Amygdala (tissue), 56 donors: ENCODE results near the gene GSPT1.
A peak's percentile ranks its signal among the peaks of the same experiment; 100 is the strongest.
"Not testable (repeated sequence)": the region's sequence is repeated elsewhere in the genome, so short reads cannot be mapped to it uniquely, and the experiment has no call there.

Experiments used
- DNase-seq, 56 donors: peaks; one replicate each; lab custom pipeline; 2025; lab: John Stamatoyannopoulos, UW

The GSPT1 gene

DNA sequence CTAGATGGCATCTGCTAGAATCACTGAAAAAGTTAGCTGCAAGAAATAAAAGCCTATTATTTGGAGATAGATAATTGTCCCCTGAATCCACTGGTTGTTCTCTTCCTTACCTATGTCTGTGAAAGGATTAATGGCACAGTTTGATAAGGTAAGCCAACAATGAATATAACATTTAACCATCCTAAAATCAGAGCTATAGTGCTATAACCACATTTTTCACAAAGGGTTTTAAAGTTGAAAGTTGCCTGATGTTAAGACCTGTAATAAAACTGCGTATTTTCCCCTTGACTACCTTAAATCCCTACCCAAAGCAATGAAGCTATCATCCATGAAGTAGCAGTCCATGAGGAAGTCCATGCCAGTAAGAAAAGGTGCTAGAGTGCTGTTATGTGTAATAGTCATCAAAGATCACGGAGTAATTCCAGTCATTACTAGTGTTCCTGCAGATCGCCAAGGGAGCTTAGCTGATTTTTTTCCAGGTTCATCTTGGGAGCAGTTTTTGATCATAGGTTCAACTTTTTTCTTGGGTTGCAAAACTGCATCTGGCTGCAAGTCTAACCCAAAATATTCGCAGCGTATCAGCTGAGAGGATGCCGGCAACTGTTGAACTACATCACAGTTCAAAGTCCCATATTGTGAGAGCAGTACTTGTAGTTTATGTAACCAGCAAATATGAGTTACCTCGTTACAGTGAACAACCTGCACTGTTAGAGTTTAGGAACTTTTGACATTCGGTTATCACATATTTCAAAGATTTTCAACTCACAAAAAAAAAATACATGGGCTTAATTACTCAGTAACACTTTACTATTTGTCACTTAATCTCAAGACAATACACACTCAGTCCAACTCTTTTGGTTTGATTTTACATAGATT, 46.2 kb downstream of the GSPT1 start:
- DNase-seq: no peak

DNA sequence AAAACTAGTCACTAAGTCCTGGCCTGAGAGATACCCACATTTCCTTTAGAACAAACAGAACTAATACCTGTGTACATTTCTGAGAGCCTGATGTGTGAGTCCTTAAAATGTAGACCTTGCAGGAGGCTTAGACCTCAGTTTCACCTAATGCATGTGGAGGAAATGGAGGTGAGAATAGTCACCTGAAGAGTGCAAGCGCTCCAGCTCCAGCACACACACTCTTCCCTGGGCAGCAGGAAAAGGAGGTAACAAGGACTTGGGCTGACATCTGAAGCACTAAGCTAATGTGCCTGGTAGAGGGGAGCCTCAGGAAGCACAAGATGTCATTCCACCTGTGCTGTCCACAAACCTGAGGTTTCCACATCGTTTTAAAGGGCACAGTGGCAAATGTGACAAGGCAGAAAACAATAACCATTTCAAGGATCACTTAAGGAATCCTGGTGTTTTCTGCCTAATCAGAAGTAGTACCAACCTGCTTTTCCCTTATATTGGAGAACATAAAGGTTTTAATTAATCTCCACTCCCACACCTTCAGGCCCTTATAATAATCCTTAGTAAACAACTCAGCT, 47.3 kb downstream of the GSPT1 start:
- DNase-seq: no peak

DNA sequence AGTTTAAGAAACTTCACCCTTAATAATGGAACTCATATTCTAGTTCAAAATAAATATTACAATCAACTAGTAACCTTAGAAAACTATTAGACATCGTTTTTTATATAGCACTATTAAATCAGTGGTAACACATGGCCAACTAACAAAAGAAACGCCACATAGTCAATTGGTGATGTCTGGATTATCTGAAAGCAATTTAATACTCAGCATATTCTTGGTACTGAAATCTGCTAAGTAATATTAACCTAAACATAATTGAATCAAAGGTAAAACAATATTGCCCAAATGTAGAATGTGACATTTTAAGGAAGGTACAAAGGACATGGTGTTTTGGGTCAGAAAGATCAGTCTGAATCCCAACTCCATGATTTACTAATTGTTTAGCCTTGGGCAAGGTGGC, 53.3 kb downstream of the GSPT1 start:
- no peak for DNase-seq

DNA sequence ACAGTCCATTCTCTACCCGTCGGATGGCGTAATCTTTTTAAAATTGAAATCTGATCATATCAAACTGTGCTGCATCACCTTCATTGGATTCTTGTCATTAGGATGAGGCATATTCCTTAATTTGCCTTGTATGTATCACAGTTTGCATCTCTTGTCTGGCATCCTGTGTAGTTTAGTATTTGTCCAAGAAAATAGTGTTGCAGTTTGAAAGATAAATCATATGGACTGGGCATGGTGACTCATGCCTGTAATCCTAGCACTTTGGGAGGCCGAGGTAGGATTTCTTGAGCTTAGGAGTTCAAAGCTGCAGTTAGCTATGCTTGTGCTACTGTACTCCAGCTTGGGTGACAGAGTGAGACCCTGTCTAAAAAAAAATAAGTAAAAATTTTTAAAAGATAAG, 58.6 kb downstream of the GSPT1 start:
- no peak for DNase-seq

DNA sequence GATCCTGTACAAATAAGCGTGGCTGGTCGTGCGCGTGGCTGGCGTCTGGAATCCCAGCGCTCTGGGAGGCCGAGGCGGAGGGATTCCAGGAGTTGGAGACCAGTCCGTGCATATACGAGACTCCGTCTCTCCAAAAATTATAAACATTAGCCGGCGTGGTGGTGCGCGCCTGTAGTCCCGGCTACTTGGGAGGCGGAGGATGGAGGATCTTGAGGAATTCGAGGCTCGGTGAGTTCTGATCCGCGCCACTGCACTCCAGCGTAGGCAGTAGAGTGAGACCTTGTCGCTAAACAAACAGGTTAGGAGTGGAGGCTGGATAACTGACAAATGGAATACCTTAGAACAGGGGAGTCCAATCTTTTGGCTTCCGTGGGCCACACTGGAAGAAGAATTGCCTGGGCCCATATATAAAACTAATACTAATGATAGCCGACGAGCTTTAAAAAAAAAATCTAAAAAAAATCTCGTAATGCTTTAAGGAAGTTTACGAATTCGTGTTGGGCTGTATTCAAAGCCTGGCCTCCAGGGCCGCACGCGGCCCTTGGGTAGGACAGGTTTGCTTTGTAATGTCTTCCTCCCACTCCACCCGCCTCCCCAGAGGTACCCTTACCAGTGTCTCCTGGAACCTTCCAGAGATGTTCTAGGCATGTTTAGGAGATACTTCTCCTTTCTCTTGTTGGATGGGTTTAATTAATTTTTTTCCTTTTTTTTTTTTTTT, 63.5 kb downstream of the GSPT1 start:
- peak in 4 of 56 donors; percentile 9 to 57 (median 26) for DNase-seq

DNA sequence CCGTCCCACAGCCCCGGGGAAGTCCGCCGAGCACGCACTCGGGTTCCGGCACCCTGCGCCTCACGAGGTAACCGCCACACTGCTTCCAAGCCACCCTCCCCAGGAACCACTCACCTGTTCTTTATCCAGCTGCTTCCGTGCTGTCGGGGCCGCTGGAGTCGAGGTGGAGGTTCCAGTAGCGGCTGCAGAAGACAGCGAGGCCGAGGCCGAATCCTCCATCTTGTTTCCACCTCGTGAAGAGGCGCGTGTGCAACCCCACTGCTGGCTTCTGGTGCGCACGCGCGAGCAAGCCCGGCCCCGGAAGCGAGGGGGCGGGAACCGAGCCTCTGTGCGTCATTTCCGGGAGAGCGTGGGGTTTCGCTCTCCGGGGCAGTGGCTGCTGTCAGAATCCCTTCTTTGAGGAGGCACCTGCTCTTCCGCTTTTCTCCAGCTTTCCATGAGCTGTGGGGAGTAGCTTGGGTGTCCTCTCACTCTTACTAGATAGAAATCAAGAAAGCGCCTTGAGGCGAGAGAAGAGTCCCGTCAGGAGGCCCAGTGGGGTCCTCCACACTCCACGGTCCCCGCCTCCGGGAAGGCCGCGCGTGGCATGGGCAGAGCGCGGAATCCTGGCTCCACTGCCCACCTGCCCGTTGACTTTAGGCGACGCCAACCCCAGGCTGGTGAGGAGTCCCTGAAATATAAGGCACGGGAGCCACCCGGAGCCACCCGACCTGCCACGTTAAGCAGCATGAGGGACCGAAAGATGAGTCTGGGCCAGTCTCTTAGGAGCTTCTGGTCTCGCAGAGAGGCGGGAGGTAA, 64.3 kb downstream of the GSPT1 start, which contains the start of gene RSL1D1:
Gene RSL1D1 (minus strand): TSS at position 249 of the 798 bp plus-strand sequence. CDS start 30 bp downstream, at position 219.
- DNase-seq: peak; percentile 34 to 95 (median 84)

DNA sequence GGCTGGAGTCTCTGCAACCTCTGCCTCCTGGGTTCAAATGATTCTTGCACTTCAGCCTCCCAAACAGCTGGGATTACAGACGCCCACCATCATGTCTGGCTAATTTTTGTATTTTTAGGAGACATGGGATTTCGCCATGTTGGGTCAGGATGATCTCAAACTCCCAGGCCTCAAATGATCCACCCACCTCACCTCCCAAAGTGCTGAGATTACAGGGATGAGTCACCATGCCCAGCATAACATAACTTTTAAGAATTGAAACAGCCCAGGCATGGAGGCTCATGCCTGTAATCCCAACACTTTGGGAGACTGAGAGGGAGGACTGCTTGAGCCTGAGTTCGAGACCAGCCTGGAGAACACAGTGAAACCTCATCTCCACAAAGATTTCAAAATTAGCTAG, 66.9 kb downstream of the GSPT1 start:
- DNase-seq: no peak

DNA sequence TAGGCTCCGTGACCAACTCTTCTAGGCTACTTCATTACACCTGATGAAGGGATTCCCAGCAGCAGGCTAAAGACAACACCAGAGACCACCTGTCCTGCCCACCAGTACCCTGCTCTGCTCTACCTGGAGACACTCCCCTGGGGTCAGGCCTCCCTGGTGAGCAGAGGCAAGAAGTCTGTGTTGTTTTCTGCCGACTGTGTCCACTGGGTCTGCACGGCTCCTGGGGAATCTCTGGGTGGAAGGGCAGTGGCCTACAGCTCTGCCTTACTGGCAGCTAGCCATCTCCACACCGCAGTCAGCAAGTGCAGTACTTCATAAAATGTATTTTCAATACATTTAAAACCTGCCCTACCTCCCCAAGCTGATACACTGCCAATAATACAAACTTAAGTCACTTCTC, 71.3 kb downstream of the GSPT1 start:
- no peak for DNase-seq

DNA sequence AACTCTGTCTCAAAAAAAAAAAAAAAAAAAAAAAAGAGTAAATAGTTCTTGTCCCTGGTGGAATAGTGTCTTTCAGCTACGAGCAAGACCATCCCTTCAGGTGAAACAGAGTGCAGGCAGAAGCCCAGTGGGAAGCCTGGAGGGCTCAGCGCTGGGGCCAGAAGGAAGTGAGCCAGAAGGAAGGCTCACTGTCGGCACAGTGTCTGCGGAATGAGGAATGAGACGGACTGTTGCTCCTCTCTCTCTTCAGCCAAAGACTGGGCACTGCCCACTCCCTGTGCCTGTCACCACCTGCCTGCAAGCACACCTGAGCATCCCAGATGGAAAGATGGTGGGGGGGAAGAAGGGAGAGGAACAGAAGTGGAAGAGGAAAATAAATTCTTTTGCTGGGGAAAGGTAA, 71.9 kb downstream of the GSPT1 start:
- no peak for DNase-seq

DNA sequence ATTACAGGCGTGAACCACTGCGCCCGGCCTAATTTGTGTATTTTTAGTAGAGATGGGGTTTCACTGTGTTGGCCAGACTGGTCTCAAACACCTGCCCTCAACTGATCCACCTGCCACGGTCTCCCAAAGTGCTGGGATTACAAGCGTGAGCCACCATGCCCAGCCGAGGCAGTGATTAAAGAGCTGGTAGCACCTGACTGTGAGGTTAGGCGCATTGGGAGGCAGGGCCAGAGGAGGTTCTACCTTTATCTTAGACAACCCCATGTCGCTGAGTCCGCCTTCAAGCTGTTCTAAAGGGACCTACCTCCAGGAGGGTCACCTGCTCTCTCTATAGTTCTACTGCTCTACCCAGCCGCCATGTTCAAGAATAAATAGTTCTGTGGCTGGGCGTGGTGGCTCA, 72.5 kb downstream of the GSPT1 start:
- DNase-seq: no peak

DNA sequence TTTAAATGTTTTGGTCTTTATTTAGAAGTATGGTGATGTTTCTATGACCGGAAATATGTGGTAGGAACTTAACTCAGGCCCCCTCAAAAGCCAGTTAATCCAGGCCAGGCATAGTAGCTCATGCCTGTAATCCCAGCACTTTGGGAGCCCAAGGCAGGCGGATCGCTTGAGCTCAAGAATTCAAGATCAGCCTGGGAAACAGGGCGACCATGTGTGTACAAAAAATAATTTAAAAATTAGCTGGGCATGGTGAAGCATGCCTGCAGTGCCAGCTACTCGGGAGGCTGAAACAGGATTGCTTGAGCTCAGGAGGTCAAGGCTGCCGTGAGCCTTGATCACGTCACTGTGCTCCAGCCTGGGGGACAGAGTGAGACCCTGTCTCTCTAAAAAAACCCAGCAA, 74.7 kb downstream of the GSPT1 start:
- no peak for DNase-seq

DNA sequence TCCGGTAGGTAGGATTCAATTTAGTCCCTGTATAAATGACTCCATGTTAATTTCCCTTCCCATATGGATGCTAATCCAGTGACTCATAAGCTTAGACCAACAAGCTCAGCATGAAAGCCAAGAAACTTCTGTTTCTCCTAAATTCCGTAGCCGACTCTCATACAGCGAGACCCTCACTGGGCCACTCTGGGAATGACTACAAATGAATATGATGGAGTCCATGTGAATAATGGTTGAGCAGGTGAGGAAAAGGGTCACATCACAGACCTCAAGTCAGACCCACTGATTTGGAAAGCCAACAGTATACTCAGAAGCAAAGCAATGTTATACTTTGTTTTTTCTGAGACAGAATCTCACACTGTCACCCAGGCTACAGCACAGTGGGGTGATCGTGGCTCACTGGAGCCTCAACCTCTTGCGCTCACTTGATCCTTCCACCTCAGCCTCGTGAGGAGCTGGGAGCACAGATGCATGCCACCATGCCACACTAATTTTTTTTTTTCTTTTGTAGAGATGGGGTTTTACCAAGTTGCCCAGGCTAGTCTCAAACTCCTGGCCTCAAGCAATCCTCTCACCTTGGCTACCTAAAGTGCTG, 79.0 kb downstream of the GSPT1 start:
- DNase-seq: no peak

DNA sequence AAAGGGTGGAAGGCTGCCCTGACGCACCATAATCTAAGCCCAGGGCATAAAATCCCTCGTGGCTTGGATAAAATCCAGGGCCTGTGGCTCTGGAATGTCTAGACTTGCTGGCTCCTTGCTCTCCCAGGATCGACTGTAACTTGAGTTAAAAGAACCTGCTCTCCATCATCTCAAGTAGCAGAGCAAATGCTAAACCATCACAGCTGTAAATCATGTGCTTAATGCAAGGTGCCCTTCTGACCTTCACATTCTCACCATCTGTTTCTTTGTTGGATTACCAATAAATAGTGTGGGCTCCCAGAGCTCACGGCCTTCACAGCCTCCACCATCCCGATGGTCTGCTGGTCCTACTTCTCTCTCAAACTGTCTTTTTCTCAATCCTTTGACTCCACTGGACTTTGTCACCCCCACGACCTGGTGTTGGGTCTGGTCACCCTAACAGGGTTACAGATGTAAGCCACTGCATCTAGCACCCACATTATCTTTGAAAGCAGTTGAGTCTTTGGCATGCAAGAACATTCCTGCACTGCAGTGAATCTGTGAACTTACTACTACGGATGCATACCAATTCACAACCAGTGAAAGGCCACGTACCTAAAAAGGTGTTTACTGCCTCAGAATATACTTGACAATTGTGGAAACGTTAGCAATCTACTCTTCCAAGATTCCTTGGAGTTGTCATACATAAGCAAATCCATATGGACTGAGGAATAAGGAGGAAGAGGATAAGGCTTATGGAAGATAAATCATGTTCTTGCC, 79.7 kb downstream of the GSPT1 start:
- DNase-seq: no peak

DNA sequence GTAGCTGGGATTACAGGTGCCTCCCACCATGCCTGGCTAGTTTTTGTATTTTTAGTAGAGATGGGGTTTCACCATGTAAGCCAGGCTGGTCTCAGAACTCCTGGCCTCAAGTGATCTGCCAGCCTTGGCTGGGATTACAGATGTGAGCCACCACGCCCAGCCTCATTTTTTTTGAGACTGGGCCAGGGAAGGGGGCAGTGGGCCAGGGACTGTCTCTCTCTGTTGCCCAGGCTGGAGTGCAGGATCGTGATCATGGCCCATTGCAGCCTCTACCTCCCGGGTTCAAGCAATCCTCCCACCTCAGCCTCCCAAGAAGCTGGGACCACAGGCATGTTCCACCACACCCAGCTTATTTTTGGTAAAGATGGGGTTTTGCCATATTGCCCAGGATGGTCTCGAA, 80.4 kb downstream of the GSPT1 start:
- DNase-seq: no peak

DNA sequence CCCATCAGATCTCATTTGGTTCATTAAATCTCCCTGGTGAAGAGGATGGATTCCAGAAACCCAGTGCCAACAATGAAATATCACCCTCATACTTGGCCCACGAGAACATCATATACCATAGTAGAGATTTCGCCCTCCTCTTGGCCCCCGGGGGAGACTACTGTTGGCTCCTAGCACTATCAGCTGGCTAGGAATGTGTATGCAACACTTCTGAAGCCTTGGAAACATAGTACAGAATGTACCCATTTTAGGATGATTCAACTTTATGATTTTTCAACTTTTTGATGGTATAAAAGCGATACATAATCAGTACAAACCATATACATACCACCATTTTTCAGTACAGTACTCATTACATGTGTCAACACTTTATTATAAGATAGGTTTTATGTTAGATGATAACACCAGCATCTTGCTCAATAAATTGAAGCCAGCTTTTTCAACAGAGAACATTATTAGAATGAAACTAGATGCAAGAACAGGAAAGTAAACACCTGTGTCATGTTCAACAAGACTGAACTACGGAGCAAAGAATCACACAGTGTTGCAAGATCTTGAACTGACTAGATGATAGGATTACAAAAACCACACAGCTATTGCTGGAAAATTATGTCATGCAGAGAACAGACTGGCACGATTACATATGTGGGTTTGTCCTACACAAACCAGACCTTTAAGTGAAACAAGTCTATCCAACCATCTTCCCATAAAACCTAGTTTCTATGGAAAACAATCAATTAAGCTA, 81.6 kb downstream of the GSPT1 start:
- no peak for DNase-seq

DNA sequence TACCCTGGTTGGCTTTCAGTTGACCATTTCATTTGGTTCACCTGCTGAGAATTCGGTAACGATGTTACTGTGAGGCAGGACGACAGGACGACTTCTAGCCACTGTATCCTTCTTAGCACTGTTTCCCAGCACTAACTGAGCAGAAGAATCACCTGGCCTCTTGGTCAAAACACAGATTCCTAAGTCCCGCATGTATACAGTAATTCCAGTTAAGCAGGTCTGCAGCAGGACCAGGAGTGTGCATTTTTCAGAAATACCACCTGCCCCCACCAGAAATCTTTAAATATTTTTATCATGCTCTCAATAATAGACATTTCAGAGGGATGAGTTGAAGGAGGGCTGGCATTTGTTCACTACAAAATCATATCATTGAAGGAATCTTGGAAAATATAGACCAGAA, 87.1 kb downstream of the GSPT1 start:
- DNase-seq: no peak

DNA sequence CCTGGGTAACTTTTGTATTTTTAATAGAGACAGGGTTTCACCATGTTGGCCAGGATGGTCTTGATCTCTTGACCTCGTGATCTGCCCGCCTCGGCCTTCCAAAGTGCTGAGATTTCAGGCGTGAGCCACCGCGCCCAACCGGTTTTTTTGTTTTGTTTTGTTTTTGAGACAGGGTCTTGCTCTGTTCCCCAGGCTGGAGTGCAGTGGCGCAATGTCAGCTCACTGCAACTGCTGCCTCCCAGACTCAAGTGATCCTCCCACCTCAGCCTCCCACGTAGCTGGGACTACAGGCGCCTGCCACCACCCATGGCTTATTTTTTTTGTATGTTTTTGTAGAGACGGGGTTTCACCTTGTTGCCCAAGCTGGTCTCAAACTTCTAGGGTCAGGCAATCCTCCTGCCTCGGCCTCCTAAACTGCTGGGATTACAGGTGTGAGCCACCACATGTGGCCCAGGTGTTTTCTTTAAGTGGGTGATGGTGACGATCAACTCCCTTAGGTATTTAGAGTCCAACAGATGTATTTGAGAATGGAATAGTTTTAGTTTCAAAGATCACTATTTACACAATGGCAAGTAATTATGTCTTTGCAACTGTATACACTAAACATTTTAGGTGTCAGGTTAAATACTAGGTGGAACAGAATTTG, 90.1 kb downstream of the GSPT1 start:
- not testable (repeated sequence) for DNase-seq

DNA sequence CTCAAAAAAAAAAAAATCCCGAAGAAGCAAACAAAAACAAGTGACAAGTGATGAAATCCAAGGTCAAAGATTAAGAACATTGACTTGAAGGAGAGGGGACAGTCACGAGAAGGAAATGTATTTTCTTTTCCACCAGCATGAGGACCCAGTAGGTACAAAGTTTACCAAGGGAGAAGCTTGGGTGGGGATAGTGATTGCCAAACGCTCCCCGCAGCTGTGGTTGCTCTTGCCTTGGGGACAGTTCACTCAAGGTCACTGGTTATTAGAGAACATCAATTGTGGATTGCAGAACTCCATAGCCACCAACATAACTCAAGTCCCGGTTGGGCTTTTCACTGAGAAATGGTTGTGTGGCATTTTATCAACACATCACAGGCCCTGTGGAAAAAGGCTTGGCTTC, 91.4 kb downstream of the GSPT1 start:
- no peak for DNase-seq
